Activated CD4-positive, alpha-beta T cell treated with anti-CD3 and anti-CD28 coated beads for 36 hours (primary cell): ENCODE results near the gene POLR2I. TPM values are rescaled to one million over a fixed set of nuclear protein-coding genes. Genes with fewer than 3 reads are reported as not detected.
A peak's percentile ranks its signal among the peaks of the same experiment; 100 is the strongest.

Experiments
- ATAC-seq: fragments of 200-7000 bp; cut with Tn5 transposase; one replicate; pipeline ENCODE4 v1.10.0; 2021; ENCODE audit warnings: mild to moderate bottlenecking, moderate library complexity
- CTCF ChIA-PET: fragments of 350-600 bp; sonication (Branson Sonifier 250); formaldehyde crosslinking; loops from one replicate; lab custom pipeline; 2021; ENCODE audit warnings: antibody characterized with exemption; lab: Charles Lee
- POLR2A ChIA-PET: fragments of 350-600 bp; sonication (Branson Sonifier 250); formaldehyde crosslinking; loops from one replicate; lab custom pipeline; 2021; ENCODE audit warnings: antibody characterized with exemption, inconsistent platforms; lab: Charles Lee
- DNase-seq: peaks from one replicate; pipeline ENCODE4 v3.0.0-alpha.2; 2020
- H3K27ac Mint-ChIP-seq: one replicate; pipeline ENCODE4 v1.8.0; 2021; ENCODE audit warnings: mixed read lengths
- H3K27me3 Mint-ChIP-seq: one replicate; pipeline ENCODE4 v1.8.0; 2021; ENCODE audit warnings: mixed read lengths
- H3K36me3 Mint-ChIP-seq: one replicate; pipeline ENCODE4 v1.8.0; 2021; ENCODE audit warnings: low read depth, mixed read lengths
- H3K4me1 Mint-ChIP-seq: one replicate; pipeline ENCODE4 v1.8.0; 2021; ENCODE audit warnings: mixed read lengths
- H3K4me3 Mint-ChIP-seq: one replicate; pipeline ENCODE4 v1.8.0; 2021; ENCODE audit warnings: mild to moderate bottlenecking, moderate library complexity, mixed read lengths
- H3K9me3 Mint-ChIP-seq: one replicate; pipeline ENCODE4 v1.8.0; 2021; ENCODE audit warnings: low read depth, mixed read lengths
- intact Hi-C, 2 experiments: fragments of 100-400 bp; cut with DNase I in 1 of 2; cut with micrococcal nuclease in 1 of 2; formaldehyde crosslinking; loops; one replicate each; pipeline versions ENCODE4 v1.14.2 to v1.15.1; 2022 to 2024; cut with DNase I, micrococcal nuclease
- total RNA-seq, 2 experiments: library from RNA; stranded (reverse); gene quantifications; one replicate each; pipeline ENCODE4 v1.2.3, GENCODE V29; 2021

POLR2I gene
- total RNA-seq, 2 experiments from 2014 or later, result 89.6 to 97.3 TPM

- Mint-ChIP-seq H3K4me1 (no peaks in the 10 kb centered on the region), H3K9me3 (no peaks in the 10 kb centered on the region), H3K4me3 (no peak overlapping the region), H3K27ac (no peak overlapping the region), H3K27me3 (no peaks in the 10 kb centered on the region), H3K36me3 (peaks cover 16% of the 10 kb centered on the region)
- intact Hi-C loops, result no loop called here
- ATAC-seq, result no peak
- ChIA-PET POLR2A (interaction anchor here (1.3 kb wide), 1 partner anchor 14 kb away, joined by 6 read pairs; the partner anchor contains the start of genes POLR2I and TBCB), CTCF (no interaction called here)
- DNase-seq, result no peak
Observed at GRCh38 chr19:36100476-36100875, 14.2 kb downstream of the POLR2I start.

- Mint-ChIP-seq H3K27me3 (no peaks in the 10 kb centered on the region), H3K27ac (no peak overlapping the region), H3K36me3 (peaks cover 22% of the 10 kb centered on the region), H3K4me3 (no peak overlapping the region), H3K9me3 (no peaks in the 10 kb centered on the region), H3K4me1 (no peaks in the 10 kb centered on the region)
- DNase-seq (no peak), ATAC-seq (no peak)
- CTCF ChIA-PET, result no interaction called here
- POLR2A ChIA-PET, result interaction anchor here (0.6 kb wide), 1 partner anchor 16 kb away, joined by 3 read pairs; the partner anchor contains the start of gene POLR2I
- intact Hi-C loops, result no loop called here
Observed at GRCh38 chr19:36099166-36099785, 15.4 kb downstream of the POLR2I start.

GRCh38 chr19:36097036-36097435, 17.6 kb downstream of the POLR2I start:
- Mint-ChIP-seq H3K4me1 (peaks cover 19% of the 10 kb centered on the region), H3K4me3 (no peak overlapping the region), H3K9me3 (no peaks in the 10 kb centered on the region), H3K36me3 (peaks cover 29% of the 10 kb centered on the region), H3K27ac (no peak overlapping the region), H3K27me3 (no peaks in the 10 kb centered on the region)
- CTCF ChIA-PET, result interaction anchor here (1.6 kb wide), 1 partner anchor 11 kb away, joined by 3 read pairs; no protein-coding TSS in a partner anchor
- DNase-seq (no peak), ATAC-seq (no peak)
- POLR2A ChIA-PET, result no interaction called here
- intact Hi-C loops, result no loop called here

- H3K4me1 Mint-ChIP-seq, result peaks cover 19% of the 10 kb centered on the region
- no peak overlapping the region for H3K4me3 Mint-ChIP-seq
- no peaks in the 10 kb centered on the region for H3K9me3 Mint-ChIP-seq
- ATAC-seq (peak; percentile 31), DNase-seq (no peak)
- intact Hi-C loops, result loop anchor here in 1 of 2 experiments (1.0 kb wide), 1 partner anchor 39 kb away; the partner anchor contains the start of genes THAP8 and WDR62
- no peaks in the 10 kb centered on the region for H3K27me3 Mint-ChIP-seq
- H3K27ac Mint-ChIP-seq, result peak overlapping the region; percentile 47
- POLR2A ChIA-PET, result no interaction called here
- CTCF ChIA-PET, result interaction anchor here (0.7 to 1.3 kb wide), 2 partner anchors 10 to 215 kb away, joined by 3 read pairs; no protein-coding TSS in a partner anchor
- peaks cover 37% of the 10 kb centered on the region for H3K36me3 Mint-ChIP-seq
Observed at GRCh38 chr19:36093687-36094086, 21.0 kb downstream of the POLR2I start.

- POLR2A ChIA-PET, result no interaction called here
- no peaks in the 10 kb centered on the region for H3K9me3 Mint-ChIP-seq
- CTCF ChIA-PET, result no interaction called here
- H3K4me1 Mint-ChIP-seq, result peaks cover 19% of the 10 kb centered on the region
- H3K27me3 Mint-ChIP-seq, result no peaks in the 10 kb centered on the region
- peak overlapping the region; percentile 47 for H3K27ac Mint-ChIP-seq
- H3K36me3 Mint-ChIP-seq, result peaks cover 36% of the 10 kb centered on the region
- ATAC-seq, result peak; percentile 87
- peak; percentile 59 for DNase-seq
- intact Hi-C loops, result loop anchor here in 1 of 2 experiments (1.0 kb wide), 1 partner anchor 39 kb away; the partner anchor contains the start of genes THAP8 and WDR62
- H3K4me3 Mint-ChIP-seq, result no peak overlapping the region
Observed at GRCh38 chr19:36093146-36093662, 21.5 kb downstream of the POLR2I start.

GRCh38 chr19:36092566-36092965, 22.1 kb downstream of the POLR2I start:
- peaks cover 19% of the 10 kb centered on the region for H3K4me1 Mint-ChIP-seq

GRCh38 chr19:36090910-36091695, 23.6 kb downstream of the POLR2I start:
- DNase-seq (no peak), ATAC-seq (no peak)
- Mint-ChIP-seq H3K4me3 (no peak overlapping the region), H3K27ac (no peak overlapping the region), H3K9me3 (no peaks in the 10 kb centered on the region), H3K4me1 (peaks cover 19% of the 10 kb centered on the region), H3K27me3 (no peaks in the 10 kb centered on the region), H3K36me3 (peaks cover 32% of the 10 kb centered on the region)
- intact Hi-C loops, result no loop called here
- ChIA-PET POLR2A (no interaction called here), CTCF (no interaction called here)

More at GRCh38 chr19:36092566-36092965, 22.1 kb downstream of the POLR2I start:
- ChIA-PET POLR2A (no interaction called here), CTCF (no interaction called here)
- Mint-ChIP-seq H3K4me3 (no peak overlapping the region), H3K36me3 (peaks cover 36% of the 10 kb centered on the region), H3K27ac (peak overlapping the region; percentile 51), H3K27me3 (no peaks in the 10 kb centered on the region), H3K9me3 (no peaks in the 10 kb centered on the region)
- DNase-seq, result no peak
- ATAC-seq, result peak; percentile 9
- intact Hi-C loops, result no loop called here

GRCh38 chr19:36089847-36090246, 24.8 kb downstream of the POLR2I start:
- Mint-ChIP-seq H3K36me3 (peaks cover 35% of the 10 kb centered on the region), H3K9me3 (no peaks in the 10 kb centered on the region), H3K4me1 (peaks cover 19% of the 10 kb centered on the region), H3K4me3 (no peak overlapping the region), H3K27ac (no peak overlapping the region), H3K27me3 (no peaks in the 10 kb centered on the region)
- CTCF ChIA-PET, result no interaction called here
- intact Hi-C loops, result no loop called here
- ATAC-seq (no peak), DNase-seq (no peak)
- POLR2A ChIA-PET, result no interaction called here

GRCh38 chr19:36086326-36086725, 28.3 kb downstream of the POLR2I start:
- Mint-ChIP-seq H3K27ac (no peak overlapping the region), H3K4me1 (no peaks in the 10 kb centered on the region), H3K4me3 (no peak overlapping the region), H3K36me3 (peaks cover 46% of the 10 kb centered on the region), H3K27me3 (no peaks in the 10 kb centered on the region), H3K9me3 (no peaks in the 10 kb centered on the region)
- POLR2A ChIA-PET, result no interaction called here
- DNase-seq (no peak), ATAC-seq (no peak)
- intact Hi-C loops, result no loop called here
- CTCF ChIA-PET, result interaction anchor here (0.7 kb wide), 1 partner anchor 11 kb away, joined by 3 read pairs; no protein-coding TSS in a partner anchor

- no peak overlapping the region for H3K27ac Mint-ChIP-seq
- H3K4me1 Mint-ChIP-seq, result no peaks in the 10 kb centered on the region
- H3K9me3 Mint-ChIP-seq, result no peaks in the 10 kb centered on the region
- DNase-seq, result no peak
- intact Hi-C loops, result no loop called here
- no peak overlapping the region for H3K4me3 Mint-ChIP-seq
- no peaks in the 10 kb centered on the region for H3K27me3 Mint-ChIP-seq
- H3K36me3 Mint-ChIP-seq, result peaks cover 38% of the 10 kb centered on the region
- ChIA-PET CTCF (no interaction called here), POLR2A (interaction anchor here (0.8 kb wide), 1 partner anchor 1964 kb away, joined by 3 read pairs; no protein-coding TSS in a partner anchor)
- ATAC-seq, result no peak
Observed at GRCh38 chr19:36084231-36085009, 30.3 kb downstream of the POLR2I start.

GRCh38 chr19:36082916-36083315, 31.8 kb downstream of the POLR2I start:
- Mint-ChIP-seq H3K4me1 (no peaks in the 10 kb centered on the region), H3K27ac (no peak overlapping the region), H3K9me3 (no peaks in the 10 kb centered on the region), H3K36me3 (peaks cover 36% of the 10 kb centered on the region), H3K27me3 (no peaks in the 10 kb centered on the region), H3K4me3 (no peak overlapping the region)
- CTCF ChIA-PET, result interaction anchor here (0.8 to 1.2 kb wide), 3 partner anchors 23 to 128 kb away, joined by 3 to 5 read pairs (median 3); no protein-coding TSS in a partner anchor
- DNase-seq, result no peak
- POLR2A ChIA-PET, result no interaction called here
- no peak for ATAC-seq
- intact Hi-C loops, result no loop called here
